Myocyte (in vitro differentiated cells): ENCODE data around the gene ATP2A2. TPM values are rescaled to one million over a fixed set of nuclear protein-coding genes. Genes with fewer than 3 reads are reported as not detected.

Source experiments
- DNase-seq: peaks from one replicate; pipeline ENCODE4 v3.0.0-alpha.2; 2012; ENCODE audit warnings: low read depth
- total RNA-seq: library from RNA; depleted of rRNA; stranded (reverse); fragments of >200 nt; gene quantifications from 2 replicates; pipeline ENCODE4 v1.2.3, GENCODE V29; 2014

The ATP2A2 gene
- total RNA-seq, 1 donor from 2014 or later, result 959 TPM

GRCh38 chr12:110258466-110258865 is 22.6 kb upstream of the ATP2A2 start:
- no peak for DNase-seq

GRCh38 chr12:110262442-110263388 is 18.3 kb upstream of the ATP2A2 start:
- no peak for DNase-seq

GRCh38 chr12:110266381-110266960 is 14.6 kb upstream of the ATP2A2 start:
- DNase-seq, result no peak

- peak; percentile 99 for DNase-seq
Observed at GRCh38 chr12:110266980-110267620, 13.9 kb upstream of the ATP2A2 start.

DNA sequence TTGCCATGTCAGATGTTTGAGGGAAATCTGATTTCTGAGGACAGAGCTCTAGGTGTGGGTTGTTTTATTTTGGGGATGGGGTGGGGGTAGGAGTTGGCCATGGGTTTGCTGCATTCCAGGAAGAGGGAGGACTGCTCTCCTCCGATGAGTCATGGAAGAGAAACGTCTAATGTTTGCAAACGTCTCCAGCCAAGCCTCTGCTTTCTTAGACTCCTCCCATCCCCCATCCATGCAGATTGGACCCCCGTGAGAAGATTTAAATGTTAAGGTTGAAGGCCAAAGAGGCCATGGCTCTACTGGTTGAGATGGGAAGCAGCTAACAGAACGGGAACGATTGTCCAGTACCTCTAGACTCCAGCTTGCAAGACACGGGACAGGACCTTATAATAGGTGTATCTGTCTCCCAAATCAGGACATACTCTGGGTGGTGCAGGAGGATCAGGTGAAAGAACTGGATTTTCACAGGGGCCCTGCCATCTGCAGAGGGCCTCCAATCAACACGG is 11.4 kb upstream of the ATP2A2 start:
- peak; percentile 88 for DNase-seq

DNA sequence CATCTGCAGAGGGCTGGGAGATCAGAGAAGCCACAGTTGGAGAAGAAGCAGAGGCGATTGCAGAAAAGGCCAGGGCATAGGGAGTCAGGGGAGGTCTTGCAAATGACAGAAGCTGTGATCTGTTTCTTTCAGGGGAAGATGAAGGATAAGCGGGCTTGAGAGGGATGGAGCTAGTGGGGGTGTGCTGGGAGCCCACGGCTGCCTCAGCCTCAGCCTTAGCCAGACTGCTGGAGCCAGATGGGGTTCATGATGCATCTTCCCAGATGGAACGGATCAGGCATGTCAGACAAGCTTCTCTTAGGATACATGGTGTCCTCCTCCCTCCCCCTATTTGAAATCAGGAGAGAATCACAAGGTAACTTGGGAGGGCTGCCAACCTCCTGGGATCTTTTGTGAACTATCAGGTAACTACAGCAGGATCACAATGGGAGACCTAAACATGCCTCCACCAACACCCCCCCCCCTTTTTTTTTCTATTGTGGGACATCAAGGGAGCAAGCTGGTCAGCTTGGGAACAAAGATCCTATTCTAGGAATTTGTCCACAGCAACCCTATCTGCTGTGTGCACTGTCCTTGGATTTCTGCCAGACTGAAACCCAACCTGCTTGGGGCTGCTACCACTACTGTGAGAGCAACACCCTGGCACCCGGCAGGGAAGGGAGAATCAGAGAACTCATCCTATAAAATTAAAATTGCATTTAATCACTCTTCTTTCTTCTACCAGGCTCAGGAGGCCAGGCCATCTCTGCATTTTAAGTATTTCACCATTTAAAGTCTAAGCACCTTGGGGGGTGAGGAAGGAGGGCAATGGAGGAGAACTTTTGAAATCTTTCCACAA is 10.7 kb upstream of the ATP2A2 start:
- DNase-seq, result peak; percentile 95

DNA sequence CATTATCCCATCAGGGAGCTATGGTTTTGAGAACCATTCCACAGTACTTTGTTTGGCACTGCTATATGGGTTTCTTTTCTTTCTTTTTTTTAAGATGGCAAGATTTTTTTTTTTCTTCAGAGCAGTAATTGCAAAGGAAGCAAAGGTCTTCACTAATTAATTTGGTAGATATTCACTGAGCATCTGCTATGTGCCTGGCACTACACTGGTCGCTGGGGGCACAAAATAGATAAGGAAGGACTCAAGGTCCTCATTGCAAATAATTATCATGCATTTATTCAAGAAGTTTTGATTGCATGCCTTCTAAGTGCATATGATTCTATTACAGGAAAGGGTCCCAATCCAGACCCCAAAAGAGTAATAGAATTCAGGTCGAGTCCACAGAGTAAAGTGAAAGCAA is 10.0 kb upstream of the ATP2A2 start:
- DNase-seq, result no peak

- no peak for DNase-seq
Observed at GRCh38 chr12:110277530-110278254, 3.4 kb upstream of the ATP2A2 start.

GRCh38 chr12:110278255-110278536 is 2.9 kb upstream of the ATP2A2 start:
- no peak for DNase-seq

GRCh38 chr12:110279566-110280375 is 1.3 kb upstream of the ATP2A2 start:
- no peak for DNase-seq

DNA sequence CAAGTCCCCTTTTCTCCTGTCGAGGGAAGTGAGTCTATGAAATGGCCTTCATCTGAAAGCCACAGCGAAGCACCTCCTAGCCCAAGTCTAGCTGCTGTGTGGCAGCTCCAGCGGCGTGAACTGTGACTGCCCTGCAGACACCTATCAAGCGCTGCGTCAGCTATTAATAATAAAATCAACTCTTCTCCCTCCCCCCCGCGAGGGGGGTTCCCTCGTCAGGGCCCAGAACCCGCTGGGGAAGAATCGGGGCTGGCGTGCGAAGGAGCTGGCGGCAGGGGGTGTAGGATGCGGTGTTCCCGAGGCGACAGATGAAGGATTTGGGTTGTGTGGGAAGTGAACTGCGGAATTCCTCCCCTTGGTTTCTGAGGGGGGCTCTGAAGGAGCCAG is 662 bp upstream of the ATP2A2 start:
- peak; percentile 75 for DNase-seq

- peak; percentile 62 for DNase-seq
Observed at GRCh38 chr12:110281549-110282299, 677 bp downstream of the ATP2A2 start.

- DNase-seq, result no peak
Observed at GRCh38 chr12:110282300-110282860, 1.3 kb downstream of the ATP2A2 start.

GRCh38 chr12:110282956-110283817 is 2.1 kb downstream of the ATP2A2 start:
- peak; percentile 77 for DNase-seq

DNA sequence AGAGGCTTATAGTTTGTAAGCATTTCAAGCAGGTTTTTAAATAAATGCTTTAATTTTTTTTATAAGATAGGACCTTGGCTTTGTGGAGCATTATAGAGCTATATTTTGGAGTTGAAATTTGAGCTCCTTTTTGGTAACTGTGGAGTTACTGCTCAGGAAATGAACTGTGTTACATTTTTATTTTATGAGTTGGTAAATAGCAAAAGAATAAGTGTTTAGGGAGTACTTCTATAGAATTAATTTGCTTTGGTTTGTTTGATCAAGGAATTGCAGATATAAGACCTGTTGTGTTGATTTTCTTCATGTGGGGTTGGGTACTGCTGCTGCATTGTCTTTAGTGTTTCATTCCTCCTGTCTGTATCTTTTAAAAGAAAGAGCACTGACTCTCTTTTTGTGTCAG is 3.5 kb downstream of the ATP2A2 start:
- DNase-seq, result no peak

- DNase-seq, result no peak
Observed at GRCh38 chr12:110286623-110287022, 5.6 kb downstream of the ATP2A2 start.

- no peak for DNase-seq
Observed at GRCh38 chr12:110287986-110288385, 6.9 kb downstream of the ATP2A2 start.
